Vagina (tissue), 2 donors: Measurements from ENCODE around the gene PRR9.

Experiments used
- POLR2A ChIP-seq, 2 donors: fragments of 450-650 bp; IDR thresholded peaks; one replicate each; pipeline ENCODE4 v1.6.1; 2017; ENCODE audit warnings: antibody characterized with exemption in 2 of 2, mild to moderate bottlenecking in 2 of 2, moderate library complexity in 2 of 2
- TF ChIP-seq, protein P1 (sequence below), 3 experiments: fragments of 450-650 bp in 2 of 3; fragments of 200-600 bp in 1 of 3; sonication (generic) in 1 of 3; IDR thresholded peaks; one replicate each; pipeline ENCODE4 v1.5.1; 2017 to 2019; ENCODE audit warnings: antibody characterized with exemption in 3 of 3, mild to moderate bottlenecking in 2 of 3, moderate library complexity in 2 of 3

DNA sequence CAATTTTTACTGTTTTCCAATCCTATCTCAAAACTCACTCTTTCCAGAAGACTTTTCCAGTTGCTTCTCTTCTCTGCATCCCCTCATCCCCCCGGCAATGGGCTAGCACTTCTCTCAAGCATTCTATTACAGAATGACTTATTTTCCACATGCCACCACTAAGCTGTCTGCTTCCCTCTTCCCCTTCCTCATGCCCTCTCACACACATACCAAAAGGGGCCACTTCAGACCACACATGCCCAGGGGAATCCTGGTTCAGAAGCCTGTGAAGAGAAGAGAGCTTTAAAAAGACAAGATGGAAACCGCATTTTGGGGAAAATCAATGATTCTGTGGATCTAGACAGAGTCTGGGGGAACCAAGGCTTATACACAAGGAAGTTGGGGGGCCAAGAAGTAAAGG, 33.7 kb downstream of the PRR9 start:
- TF ChIP-seq, protein P1, sequence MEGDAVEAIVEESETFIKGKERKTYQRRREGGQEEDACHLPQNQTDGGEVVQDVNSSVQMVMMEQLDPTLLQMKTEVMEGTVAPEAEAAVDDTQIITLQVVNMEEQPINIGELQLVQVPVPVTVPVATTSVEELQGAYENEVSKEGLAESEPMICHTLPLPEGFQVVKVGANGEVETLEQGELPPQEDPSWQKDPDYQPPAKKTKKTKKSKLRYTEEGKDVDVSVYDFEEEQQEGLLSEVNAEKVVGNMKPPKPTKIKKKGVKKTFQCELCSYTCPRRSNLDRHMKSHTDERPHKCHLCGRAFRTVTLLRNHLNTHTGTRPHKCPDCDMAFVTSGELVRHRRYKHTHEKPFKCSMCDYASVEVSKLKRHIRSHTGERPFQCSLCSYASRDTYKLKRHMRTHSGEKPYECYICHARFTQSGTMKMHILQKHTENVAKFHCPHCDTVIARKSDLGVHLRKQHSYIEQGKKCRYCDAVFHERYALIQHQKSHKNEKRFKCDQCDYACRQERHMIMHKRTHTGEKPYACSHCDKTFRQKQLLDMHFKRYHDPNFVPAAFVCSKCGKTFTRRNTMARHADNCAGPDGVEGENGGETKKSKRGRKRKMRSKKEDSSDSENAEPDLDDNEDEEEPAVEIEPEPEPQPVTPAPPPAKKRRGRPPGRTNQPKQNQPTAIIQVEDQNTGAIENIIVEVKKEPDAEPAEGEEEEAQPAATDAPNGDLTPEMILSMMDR (IDR thresholded peaks at IDR 0.05): no peak
- TF ChIP-seq POLR2A (IDR thresholded peaks at IDR 0.05): no peak
